IMR-90 (cell line): ENCODE measurements around the gene TNF. TPM values are rescaled to one million over a fixed set of nuclear protein-coding genes. Genes with fewer than 3 reads are reported as not detected.

Source experiments
- ATAC-seq: fragments of 200-7000 bp; cut with Tn5 transposase; 2 replicates; pipeline ENCODE4 v1.9.1; 2020; ENCODE audit warnings: low read depth, mild to moderate bottlenecking, moderate library complexity
- BruUV-seq: library from RNA; stranded (reverse); fragments of 400-500 nt; replicated peaks from 2 replicates; lab custom pipeline; 2021; lab: Mats Ljungman, UMichigan
- CTCF ChIA-PET: fragments of 300-600 bp; formaldehyde crosslinking; extraction: SDS; loops from one replicate; lab custom pipeline; 2021; ENCODE audit warnings: antibody characterized with exemption; lab: Yijun Ruan, JAX
- POLR2A ChIA-PET: fragments of 300-600 bp; sonication (Branson Sonifier 250); formaldehyde crosslinking; loops from one replicate; lab custom pipeline; 2022; ENCODE audit warnings: antibody characterized with exemption; ENCODE audit not compliant: unreplicated experiment; lab: Charles Lee
- DNase-seq: peaks from one replicate; pipeline ENCODE4 v3.0.0; 2013
- H2AFZ ChIP-seq: replicated peaks from 2 replicates; pipeline ENCODE3; 2013; ENCODE audit warnings: low read length, mild to moderate bottlenecking; ENCODE audit not compliant: poor library complexity
- H2AK5ac ChIP-seq: 2 replicates; pipeline ENCODE4 v1.6.1; 2013; ENCODE audit warnings: low read depth, low read length, inconsistent platforms
- H2AK9ac ChIP-seq: replicated peaks from 2 replicates; pipeline ENCODE3; 2013; ENCODE audit warnings: mild to moderate bottlenecking, low read depth, low read length, moderate library complexity; ENCODE audit not compliant: poor library complexity
- H2BK120ac ChIP-seq: 2 replicates; pipeline ENCODE4 v1.6.1; 2013; ENCODE audit warnings: low read depth, low read length, inconsistent platforms
- H2BK15ac ChIP-seq: 3 replicates; pipeline ENCODE4 v1.6.1; 2013; ENCODE audit warnings: low read depth, low read length, inconsistent platforms
- H2BK20ac ChIP-seq: 2 replicates; pipeline ENCODE4 v1.6.1; 2013; ENCODE audit warnings: low read depth, mild to moderate bottlenecking, inconsistent platforms, low read length, moderate library complexity
- H2BK5ac ChIP-seq: 2 replicates; pipeline ENCODE4 v1.6.1; 2013; ENCODE audit warnings: mild to moderate bottlenecking, low read depth, low read length, inconsistent platforms; ENCODE audit not compliant: poor library complexity, severe bottlenecking
- H3K14ac ChIP-seq: replicated peaks from 2 replicates; pipeline ENCODE4 v1.6.1; 2013; ENCODE audit warnings: low read depth, low read length, inconsistent platforms
- H3K18ac ChIP-seq: 2 replicates; pipeline ENCODE4 v1.6.1; 2013; ENCODE audit warnings: low read depth, low read length, control low read depth
- H3K23ac ChIP-seq: 2 replicates; pipeline ENCODE4 v1.6.1; 2013; ENCODE audit warnings: low read depth, low read length, inconsistent platforms
- H3K27ac ChIP-seq: 2 replicates; pipeline ENCODE4 v1.5.1; 2013; ENCODE audit warnings: mild to moderate bottlenecking, control low read depth, low read length; ENCODE audit not compliant: insufficient read depth
- H3K27me3 ChIP-seq: 2 replicates; pipeline ENCODE4 v1.6.1; 2013; ENCODE audit warnings: low read length; ENCODE audit not compliant: control insufficient read depth, insufficient read depth
- H3K36me3 ChIP-seq: 2 replicates; pipeline ENCODE4 v1.6.1; 2013; ENCODE audit warnings: low read length, mixed read lengths; ENCODE audit not compliant: control insufficient read depth, insufficient read depth
- H3K4ac ChIP-seq: 2 replicates; pipeline ENCODE4 v1.6.1; 2013; ENCODE audit warnings: low read depth, low read length, inconsistent platforms
- H3K4me1 ChIP-seq: 2 replicates; pipeline ENCODE4 v1.6.1; 2013; ENCODE audit warnings: low read length, mixed read lengths; ENCODE audit not compliant: control insufficient read depth, insufficient read depth
- H3K4me2 ChIP-seq: 2 replicates; pipeline ENCODE4 v1.6.1; 2013; ENCODE audit warnings: low read depth, mild to moderate bottlenecking, control low read depth, low read length, moderate library complexity
- H3K4me3 ChIP-seq: 2 replicates; pipeline ENCODE4 v1.5.1; 2013; ENCODE audit warnings: low read depth, mild to moderate bottlenecking, control low read depth, low read length, moderate library complexity; ENCODE audit not compliant: insufficient read depth
- H3K56ac ChIP-seq: 2 replicates; pipeline ENCODE4 v1.6.1; 2013; ENCODE audit warnings: low read length, inconsistent platforms; ENCODE audit not compliant: insufficient read depth; ENCODE audit errors: extremely low read depth
- H3K79me1 ChIP-seq, 2 experiments: 2 replicates each; pipeline ENCODE4 v1.6.1; 2013; ENCODE audit warnings: low read length in 2 of 2, inconsistent platforms in 1 of 2, low read depth in 1 of 2
- H3K9ac ChIP-seq: 2 replicates; pipeline ENCODE4 v1.6.1; 2013; ENCODE audit warnings: low read depth, low read length, control low read depth
- H3K9me1 ChIP-seq: 2 replicates; pipeline ENCODE4 v1.6.1; 2013; ENCODE audit warnings: low read length, inconsistent platforms; ENCODE audit not compliant: insufficient read depth
- H3K9me3 ChIP-seq: 2 replicates; pipeline ENCODE4 v1.6.1; 2013; ENCODE audit warnings: low read length; ENCODE audit not compliant: control insufficient read depth, insufficient read depth
- H4K20me1 ChIP-seq: 2 replicates; pipeline ENCODE4 v1.6.1; 2013; ENCODE audit warnings: low read length, inconsistent platforms; ENCODE audit not compliant: insufficient read depth
- H4K5ac ChIP-seq: 2 replicates; pipeline ENCODE4 v1.6.1; 2013; ENCODE audit warnings: mild to moderate bottlenecking, low read depth, low read length, control low read depth
- H4K8ac ChIP-seq, 2 experiments: 2 replicates each; pipeline ENCODE4 v1.6.1; 2013; ENCODE audit warnings: low read depth in 2 of 2, low read length in 2 of 2, control low read depth in 1 of 2, inconsistent platforms in 1 of 2
- H4K91ac ChIP-seq: 2 replicates; pipeline ENCODE4 v1.6.1; 2013; ENCODE audit warnings: low read depth, low read length, inconsistent platforms; ENCODE audit not compliant: insufficient read depth
- ELK1 ChIP-seq: fragments of 150-350 bp; IDR thresholded peaks from 2 replicates; pipeline ENCODE4 v1.6.1; 2016; ENCODE audit warnings: low read depth, mild to moderate bottlenecking, low read length, moderate library complexity, borderline replicate concordance
- MAFK ChIP-seq: IDR thresholded peaks from 2 replicates; pipeline ENCODE4 v1.6.1; 2012; ENCODE audit warnings: low read depth, low read length, improper control_type of control experiment
- NFE2L2 ChIP-seq: fragments of 150-350 bp; IDR thresholded peaks from 2 replicates; pipeline ENCODE4 v1.6.1; 2016; ENCODE audit warnings: low read depth, mild to moderate bottlenecking, low read length
- POLR2A ChIP-seq: IDR thresholded peaks from 2 replicates; pipeline ENCODE4 v1.6.1; 2012; ENCODE audit warnings: mild to moderate bottlenecking, low read depth, low read length
- RCOR1 ChIP-seq: IDR thresholded peaks from 2 replicates; pipeline ENCODE4 v1.6.1; 2012; ENCODE audit warnings: mild to moderate bottlenecking, low read length, improper control_type of control experiment; ENCODE audit not compliant: insufficient replicate concordance
- RFX5 ChIP-seq: IDR thresholded peaks from 2 replicates; pipeline ENCODE4 v1.8.0; 2012; ENCODE audit warnings: low read depth, mild to moderate bottlenecking, low read length, moderate library complexity
- USF2 ChIP-seq: fragments of 150-350 bp; IDR thresholded peaks from 2 replicates; pipeline ENCODE4 v1.6.1; 2017; ENCODE audit warnings: mild to moderate bottlenecking, antibody characterized with exemption, low read length, low read depth
- WGBS, 2 experiments: methylation state at CpG; one replicate each; pipeline versions ENCODE4 v1.1.5 to v1.1.7; 2013; ENCODE audit warnings: missing lambda C conversion rate in 2 of 2; ENCODE audit not compliant: insufficient read length in 1 of 2; ENCODE audit errors: extremely low coverage in 2 of 2; 5-methylcytosine and 5-hydroxymethylcytosine counted together
- dilution Hi-C: fragments of 300-500 bp; cut with HindIII; formaldehyde crosslinking; loops from one replicate; pipeline ENCODE4 v1.14.3; 2018; ENCODE audit warnings: low sequenced_read_pairs; ENCODE audit not compliant: unreplicated experiment
- in situ Hi-C: fragments of 300-500 bp; cut with MboI; formaldehyde crosslinking; loops from 3 replicates; pipeline ENCODE4 v1.14.3; 2019; ENCODE audit warnings: low sequenced_read_pairs, inconsistent platforms, mixed read lengths
- intact Hi-C: fragments of 100-400 bp; cut with micrococcal nuclease; formaldehyde crosslinking; loops from 2 replicates; pipeline ENCODE4 v1.10.0; 2022
- polyA plus RNA-seq, 3 experiments: library from polyadenylated mRNA; depleted of rRNA; stranded (reverse); fragments of >200 nt; gene quantifications; 2 replicates each; pipeline ENCODE4 v1.2.3, GENCODE V29; 2012; ENCODE audit warnings: low replicate concordance in 1 of 3
- total RNA-seq: library from RNA; depleted of rRNA; stranded (reverse); fragments of >200 nt; gene quantifications from 2 replicates; pipeline ENCODE4 v1.2.3, GENCODE V29; 2012

Gene TNF
- total and polyA plus RNA-seq, 2 of the 4 experiments (the other 2 are of a cell fraction), result not detected

- TF ChIP-seq NFE2L2, result no peak
These were observed 17.7 kb upstream of the TNF start (continued) for GRCh38 chr6:31557443-31558317.

- Histone ChIP-seq H4K20me1 (no peaks in the 10 kb centered on the region), H3K18ac (no peak overlapping the region), H3K4me1 (peaks cover 18% of the 10 kb centered on the region), H3K4me2 (no peak overlapping the region), H3K36me3 (peaks cover 33% of the 10 kb centered on the region), H3K14ac (no peak overlapping the region), H3K4ac (no peak overlapping the region), H2AFZ (no peak overlapping the region), H2BK20ac (no peak overlapping the region), H2BK15ac (no peak overlapping the region), H3K23ac (no peak overlapping the region), H3K4me3 (no peak overlapping the region), H3K56ac (no peak overlapping the region), H4K8ac (no peak overlapping the region), H3K79me1 (peaks cover 12 to 23% of the 10 kb centered on the region in 2 experiments), H3K27ac (no peak overlapping the region), H2AK9ac (no peak overlapping the region), H3K9ac (no peak overlapping the region), H4K91ac (no peak overlapping the region), H3K9me1 (peaks cover 19% of the 10 kb centered on the region; the same call in 1 of the 2 replicates), H2BK5ac (no peak overlapping the region), H4K5ac (no peak overlapping the region), H3K9me3 (no peaks in the 10 kb centered on the region), H2AK5ac (no peak overlapping the region), H3K27me3 (no peaks in the 10 kb centered on the region), H2BK120ac (no peak overlapping the region)
- no TSS peak for BruUV-seq
- intact Hi-C loops, result no loop called here
- ATAC-seq (no peak), DNase-seq (no peak)
- ChIA-PET POLR2A (no interaction called here), CTCF (no interaction called here)
- in situ Hi-C loops, result no loop called here
- no peak for TF ChIP-seq USF2
- TF ChIP-seq MAFK, result no peak
- TF ChIP-seq RCOR1, result no peak
- TF ChIP-seq ELK1, result no peak
- no peak for TF ChIP-seq RFX5
- TF ChIP-seq POLR2A, result no peak
- dilution Hi-C loops, result no loop called here
- WGBS, 2 experiments, result 93% methylated on average over 5 of the region's 8 CpGs; no CpG with 5 or more reads in 1 of the 2 experiments
These were observed 17.1 kb upstream of the TNF start for GRCh38 chr6:31558318-31558625.
